ENCODE results near the gene MLXIP. TPM values are rescaled to one million over a fixed set of nuclear protein-coding genes. Genes with fewer than 3 reads are reported as not detected.

MLXIP gene
- total RNA-seq, 1 experiment from 2014 or later: 32.4 TPM

DNA sequence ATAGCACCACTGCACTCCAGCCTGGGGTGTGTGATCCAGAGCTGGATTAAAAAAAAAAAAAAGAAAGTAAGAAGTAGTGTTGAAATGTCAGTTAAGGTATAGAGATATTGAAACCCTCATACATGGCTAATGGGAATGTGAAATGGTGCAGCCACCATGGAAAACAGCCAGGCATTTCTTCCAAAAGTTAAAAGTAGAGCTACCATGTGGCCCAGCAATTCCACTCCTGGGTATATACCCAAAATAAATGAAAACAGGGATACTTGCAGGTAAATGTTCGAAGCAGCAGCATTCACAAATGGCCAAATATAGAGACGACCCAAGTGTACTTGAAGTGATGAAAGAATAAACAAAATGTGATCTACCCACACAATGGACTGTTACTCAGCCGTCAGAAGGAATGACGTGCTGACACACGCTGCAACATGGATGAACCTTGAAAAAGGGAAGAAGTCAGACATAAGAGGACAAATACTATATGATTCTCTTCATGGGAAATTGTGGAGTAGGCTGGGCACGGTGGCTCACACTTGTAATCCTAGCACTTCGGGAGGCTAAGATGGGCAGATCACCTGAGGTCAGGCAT lies 80.2 kb downstream of the MLXIP start:
- H3K4me2 ChIP-seq (ENCODE audit: insufficient read depth, insufficient read length, low read length): no peak overlapping the region
- H3K4me1 ChIP-seq (ENCODE audit: insufficient read depth, low read length): no peaks in the 10 kb centered on the region
- peaks cover 5% of the 10 kb centered on the region in 2 experiments for H3K4me1 Mint-ChIP-seq
- H3K27ac ChIP-seq (ENCODE audit: insufficient read length, low read depth, low read length): no peak overlapping the region
- no peak overlapping the region for H3T11ph ChIP-seq (ENCODE audit: low read length)
- H4K91ac ChIP-seq (ENCODE audit: insufficient read length, low read depth, low read length): no peak overlapping the region
- no peaks in the 10 kb centered on the region for H3K36me3 Mint-ChIP-seq (ENCODE audit: insufficient read depth in 1 of 3, low read depth in 3 of 3)
- H3K9ac ChIP-seq (ENCODE audit: extremely low read depth, insufficient read length, low read length): no peak overlapping the region
- H3K4ac ChIP-seq (ENCODE audit: low read depth, low read length): no peak overlapping the region
- no peaks in the 10 kb centered on the region for H4K20me1 ChIP-seq (ENCODE audit: control insufficient read depth, insufficient read depth, insufficient read length)
- no peak overlapping the region for H2BK5ac ChIP-seq (ENCODE audit: insufficient read length, low read length)
- H3K23ac ChIP-seq (ENCODE audit: insufficient read length, low read depth, low read length): no peak overlapping the region
- no peak overlapping the region for H3K14ac ChIP-seq (ENCODE audit: insufficient read depth, low read length)
- no peak overlapping the region for H2BK20ac ChIP-seq (ENCODE audit: low read depth, low read length, poor library complexity, severe bottlenecking)
- DNase-seq: no peak
- WGBS (ENCODE audit: extremely low coverage, insufficient read length, low lambda C conversion rate): no CpG with 5 or more reads among the region's 7 CpGs
- H2BK120ac ChIP-seq (ENCODE audit: low read depth, low read length, poor library complexity, severe bottlenecking): no peak overlapping the region
- H3K9me3 Mint-ChIP-seq: no peaks in the 10 kb centered on the region
- peaks cover 3% of the 10 kb centered on the region for H3K27me3 Mint-ChIP-seq (ENCODE audit: low read depth)
- H3K18ac ChIP-seq (ENCODE audit: insufficient read length, low read depth, low read length): no peak overlapping the region
- H4K5ac ChIP-seq (ENCODE audit: insufficient read length, low read depth, low read length): no peak overlapping the region
- H3K27me3 ChIP-seq (ENCODE audit: insufficient read depth, low read length): no peaks in the 10 kb centered on the region
- H3K79me1 ChIP-seq (ENCODE audit: insufficient read depth, low read depth, low read length, poor library complexity, severe bottlenecking): no peaks in the 10 kb centered on the region
- no peak overlapping the region for H2BK12ac ChIP-seq (ENCODE audit: insufficient read length, low read depth, low read length)
- no peak overlapping the region for H3K27ac Mint-ChIP-seq
- H3K79me2 ChIP-seq (ENCODE audit: insufficient read depth, low read length): no peaks in the 10 kb centered on the region
- H2BK15ac ChIP-seq (ENCODE audit: low read depth, low read length): no peak overlapping the region
- H3K9me3 ChIP-seq (ENCODE audit: control insufficient read depth, low read depth, low read length): no peaks in the 10 kb centered on the region
- no peak for TF ChIP-seq CTCF (conservative IDR thresholded peaks at IDR 0.05)
- H2AFZ ChIP-seq (ENCODE audit: low read length): no peak overlapping the region
- H3K23me2 ChIP-seq (ENCODE audit: insufficient read length, low read depth, low read length, poor library complexity, severe bottlenecking): no peaks in the 10 kb centered on the region
- no peak overlapping the region for H2AK5ac ChIP-seq (ENCODE audit: insufficient read length, low read length)
- no peak overlapping the region for H3K4me3 Mint-ChIP-seq
- no peak overlapping the region for H3K56ac ChIP-seq (ENCODE audit: insufficient read length, low read depth, low read length)
- no peak overlapping the region for H4K8ac ChIP-seq (replicated peaks; ENCODE audit: insufficient read length, low read depth, low read length)

Data from H9 (cell line).